Heart right ventricle (tissue), 16 donors: ENCODE measurements around the gene LDHA. TPM values are rescaled to one million over a fixed set of nuclear protein-coding genes. Genes with fewer than 3 reads are reported as not detected.
A peak's percentile ranks its signal among the peaks of the same experiment; 100 is the strongest.

Experiments
- ATAC-seq, 8 donors: fragments of 200-7000 bp; cut with Tn5 transposase; one replicate each; pipeline ENCODE4 v1.9.1; 2020; ENCODE audit warnings: mild to moderate bottlenecking in 8 of 8, moderate library complexity in 8 of 8, moderate number of reproducible peaks in 1 of 8
- DNase-seq, 2 donors: peaks; one replicate each; pipeline ENCODE4 v3.0.0-alpha.2; 2020
- H3K27ac ChIP-seq, 10 donors: fragments of 200-600 bp; sonication (generic) in 2 of 10; one replicate each; pipeline versions ENCODE4 v1.5.0 to v1.8.0; 2020 to 2022; ENCODE audit warnings: mild to moderate bottlenecking in 3 of 10
- H3K27me3 ChIP-seq, 7 donors: fragments of 200-600 bp; one replicate each; pipeline ENCODE4 v1.8.0; 2021 to 2022; ENCODE audit warnings: mild to moderate bottlenecking in 2 of 7
- H3K36me3 ChIP-seq, 9 donors: fragments of 200-600 bp; sonication (generic) in 1 of 9; one replicate each; pipeline versions ENCODE4 v1.5.0 to v1.8.0; 2020 to 2022; ENCODE audit warnings: mild to moderate bottlenecking in 2 of 9
- H3K4me1 ChIP-seq, 9 donors: fragments of 200-600 bp; sonication (generic) in 1 of 9; one replicate each; pipeline versions ENCODE4 v1.5.0 to v1.8.0; 2020 to 2022; ENCODE audit warnings: mild to moderate bottlenecking in 4 of 9
- H3K4me3 ChIP-seq, 10 donors: fragments of 200-600 bp; sonication (generic) in 2 of 10; one replicate each; pipeline versions ENCODE4 v1.5.0 to v1.8.0; 2020 to 2022; ENCODE audit warnings: mild to moderate bottlenecking in 7 of 10, moderate library complexity in 2 of 10
- H3K9me3 ChIP-seq, 11 donors: fragments of 200-600 bp in 10 of 11; sonication (generic) in 2 of 11; one replicate each; pipeline versions ENCODE4 v1.5.0 to v1.8.0; 2013 to 2022; ENCODE audit warnings: mild to moderate bottlenecking in 2 of 11, control low read depth in 1 of 11, moderate library complexity in 1 of 11
- CTCF ChIP-seq, 9 donors: fragments of 200-600 bp; sonication (generic) in 2 of 9; IDR thresholded peaks; one replicate each; pipeline versions ENCODE4 v1.5.0 to v1.8.0; 2021 to 2022; ENCODE audit warnings: antibody characterized with exemption in 9 of 9, mild to moderate bottlenecking in 5 of 9, moderate library complexity in 1 of 9
- WGBS, 2 donors: extraction: QIAGEN DNeasy Blood & Tissue Kit; methylation state at CpG; one replicate each; pipeline ENCODE4 v1.1.7; 2013; ENCODE audit warnings: inconsistent platforms in 1 of 2; 5-methylcytosine and 5-hydroxymethylcytosine counted together
- intact Hi-C, 10 donors: fragments of 100-400 bp; cut with DNase I; formaldehyde crosslinking; loops; one replicate each; pipeline versions ENCODE4 v1.11.1 to v1.14.2; 2022
- polyA plus RNA-seq, 2 donors: library from polyadenylated mRNA; stranded (reverse); fragments of 200-250 nt; gene quantifications; one replicate each; pipeline ENCODE4 v1.2.3, GENCODE V29; 2013
- total RNA-seq, 10 donors: library from RNA; stranded (reverse); fragmentation: NEBNext Ultra II Directional in 3 of 10; extraction: Animal tissue kit (Norgen Biotek cat#: 25700) in 3 of 10; gene quantifications; one replicate each; pipeline versions ENCODE4 v1.2.1 to v1.2.4, GENCODE V29; 2021 to 2023
- donor health status: Arrhythmogenic right ventricular cardiomyopathy.
- donor health status: ischemic (EF 13 %, LVEDD 7.1; RV severe dilation, severe dysfunction).
- donor health status: healthy with polysubstance abuse.
- donor health status: DM: no; HTN: yes; CAD: no.
- donor health status: DM: no; HTN: no; CAD: no.
- donor health status: ischemic (EF 25% LVEDD 6.9; RV normal size, moderate dysfunction).
- donor health status: ischemic (EF 25% LVEDD 5.7; RV mildly dilated, moderate dysfunction).
- donor health status: healthy.
- donor health status: DM: yes; HTN: yes; CAD: no.
- donor health status: Ischemic cardiomyopathy.
- donor health status: ischemic (EF 35%, LVEDD 5.7; RV mildly dilated, moderate dysfunction).
- donor health status: nonischemic (EF 11% LVEDD 7.7; RV severe dilation, severe dysfunction).
- donor health status: DM: yes; HTN: yes; CAD: no.
- donor health status: PGD.
- donor health status: ischemic (EF 29% LVEDD 5.4; RV normal size, mild dysfunction).
- donor health status: nonischemic (EF 23%, LVEDD 6.1; RV moderate dilation, normal function).

The LDHA gene
- total and polyA plus RNA-seq, 12 donors, result 121 to 918 (median 298) TPM

GRCh38 chr11:18379201-18379600 is 15.2 kb upstream of the LDHA start:
- no peak for TF ChIP-seq CTCF (IDR thresholded peaks at IDR 0.05)
- H3K27me3 ChIP-seq, result no peaks in the 10 kb centered on the region
- WGBS, 2 donors, result 71 to 98% methylated on average over 2 of the region's 2 CpGs
- H3K27ac ChIP-seq, result no peak overlapping the region
- DNase-seq (no peak), ATAC-seq (no peak)
- peaks cover 8 to 18% (median 16%) of the 10 kb centered on the region in 9 donors for H3K4me1 ChIP-seq
- H3K4me3 ChIP-seq, result no peak overlapping the region
- H3K9me3 ChIP-seq, result no peaks in the 10 kb centered on the region
- H3K36me3 ChIP-seq, result no peaks in the 10 kb centered on the region
- intact Hi-C loops, result no loop called here

- Histone ChIP-seq H3K36me3 (no peaks in the 10 kb centered on the region), H3K9me3 (no peaks in the 10 kb centered on the region), H3K4me1 (peaks cover 13 to 32% (median 26%) of the 10 kb centered on the region in 9 donors), H3K27ac (peak overlapping the region; percentile 89 to 98 (median 94)), H3K27me3 (no peaks in the 10 kb centered on the region), H3K4me3 (peak overlapping the region in 1 of 10 donors; percentile 4)
- ATAC-seq (peak; percentile 87 to 96 (median 90)), DNase-seq (peak; percentile 56 to 74)
- TF ChIP-seq CTCF (IDR thresholded peaks at IDR 0.05), result no peak
- intact Hi-C loops, result loop anchor here in 3 of 10 donors (1.0 to 5.0 kb wide), 4 partner anchors 11 to 61 kb away; partner anchors contain the start of genes GTF2H1 (in 2 of the 3), HPS5 (in 2 of the 3) and LDHA (in 1 of the 3)
- 21 to 26% methylated on average over 9 of the region's 9 CpGs for WGBS, 2 donors
Observed at GRCh38 chr11:18383388-18384156, 10.8 kb upstream of the LDHA start.

- peak; percentile 76 to 90 (median 84) for ATAC-seq
- intact Hi-C loops, result loop anchor here in 3 of 10 donors (1.0 to 5.0 kb wide), 4 partner anchors 10 to 62 kb away; partner anchors contain the start of genes GTF2H1 (in 2 of the 3), HPS5 (in 2 of the 3) and LDHA (in 1 of the 3)
- 6 to 7% methylated on average over 3 of the region's 3 CpGs for WGBS, 2 donors
- peak; percentile 29 to 69 for DNase-seq
- Histone ChIP-seq H3K4me1 (peaks cover 13 to 32% (median 26%) of the 10 kb centered on the region in 9 donors), H3K27me3 (no peaks in the 10 kb centered on the region), H3K27ac (peak overlapping the region; percentile 89 to 98 (median 94)), H3K4me3 (peak overlapping the region in 1 of 10 donors; percentile 4), H3K9me3 (no peaks in the 10 kb centered on the region), H3K36me3 (no peaks in the 10 kb centered on the region)
- peak in 1 of 9 donors; percentile 4 for TF ChIP-seq CTCF (IDR thresholded peaks at IDR 0.05)
Observed at GRCh38 chr11:18384157-18384641, 10.2 kb upstream of the LDHA start.

GRCh38 chr11:18390088-18390487 is 4.3 kb upstream of the LDHA start:
- Histone ChIP-seq H3K4me3 (no peak overlapping the region), H3K9me3 (no peaks in the 10 kb centered on the region), H3K4me1 (peaks cover 4 to 27% (median 7%) of the 10 kb centered on the region in 9 donors), H3K36me3 (no peaks in the 10 kb centered on the region), H3K27me3 (no peaks in the 10 kb centered on the region), H3K27ac (no peak overlapping the region)
- DNase-seq (no peak), ATAC-seq (no peak)
- intact Hi-C loops, result loop anchor here in 4 of 10 donors (10.0 kb wide), 2 partner anchors 65 to 135 kb away; partner anchors contain the start of genes TSG101 (in 3 of the 4), GTF2H1 (in 1 of the 4) and HPS5 (in 1 of the 4)
- WGBS, 2 donors, result 87 to 91% methylated on average over 3 of the region's 3 CpGs
- TF ChIP-seq CTCF (IDR thresholded peaks at IDR 0.05), result no peak
